Measurements from ENCODE around the gene NR1D2.
A peak's percentile ranks its signal among the peaks of the same experiment; 100 is the strongest.
"Not testable (repeated sequence)": the region's sequence is repeated elsewhere in the genome, so short reads cannot be mapped to it uniquely, and the experiment has no call there.

The NR1D2 gene

GRCh38 chr3:23993556-23994243 is 48.6 kb downstream of the NR1D2 start:
- no peak overlapping the region for H3K4me3 Mint-ChIP-seq
- H3K27me3 Mint-ChIP-seq: no peaks in the 10 kb centered on the region
- no peak overlapping the region for H3K27ac Mint-ChIP-seq
- peaks cover 12% of the 10 kb centered on the region for H3K4me1 Mint-ChIP-seq
- no peaks in the 10 kb centered on the region for H3K9me3 Mint-ChIP-seq
- ATAC-seq (no peak), DNase-seq (no peak)
- no peaks in the 10 kb centered on the region for H3K36me3 Mint-ChIP-seq (ENCODE audit: low read depth)

- Mint-ChIP-seq H3K36me3 (ENCODE audit: low read depth) (no peaks in the 10 kb centered on the region), H3K27me3 (peaks cover 3% of the 10 kb centered on the region), H3K27ac (no peak overlapping the region), H3K4me3 (no peak overlapping the region), H3K4me1 (peaks cover 14% of the 10 kb centered on the region), H3K9me3 (no peaks in the 10 kb centered on the region)
- DNase-seq: no peak
- no peak for ATAC-seq
Observed at GRCh38 chr3:23994244-23994569, 49.1 kb downstream of the NR1D2 start.

GRCh38 chr3:23995219-23995618 is 50.1 kb downstream of the NR1D2 start:
- peaks cover 6% of the 10 kb centered on the region for H3K27me3 Mint-ChIP-seq
- H3K4me1 Mint-ChIP-seq: peaks cover 15% of the 10 kb centered on the region
- H3K27ac Mint-ChIP-seq: no peak overlapping the region
- DNase-seq: no peak
- H3K4me3 Mint-ChIP-seq: no peak overlapping the region
- H3K36me3 Mint-ChIP-seq (ENCODE audit: low read depth): no peaks in the 10 kb centered on the region
- no peak for ATAC-seq
- H3K9me3 Mint-ChIP-seq: no peaks in the 10 kb centered on the region

DNA sequence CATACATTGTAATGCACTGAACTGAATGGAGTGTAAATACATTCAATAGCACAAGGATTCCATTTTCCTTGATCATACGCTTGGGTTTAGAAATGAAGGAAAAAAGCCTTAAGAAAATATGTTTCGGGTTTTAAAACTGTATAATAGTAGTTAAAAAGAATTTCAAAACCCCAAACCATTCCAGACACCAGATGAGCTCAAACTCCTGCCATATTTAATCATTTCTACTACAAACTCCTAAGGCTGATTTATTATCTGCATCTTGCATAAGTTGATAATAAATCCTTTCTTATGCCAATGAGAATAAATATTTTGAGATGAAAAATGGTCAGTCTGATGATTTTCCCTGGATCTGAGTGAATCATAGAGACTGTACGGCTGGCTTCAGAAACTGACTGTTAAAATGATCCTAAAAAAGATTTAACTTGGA is 51.0 kb downstream of the NR1D2 start:
- no peak for DNase-seq
- H3K36me3 Mint-ChIP-seq (ENCODE audit: low read depth): no peaks in the 10 kb centered on the region

DNA sequence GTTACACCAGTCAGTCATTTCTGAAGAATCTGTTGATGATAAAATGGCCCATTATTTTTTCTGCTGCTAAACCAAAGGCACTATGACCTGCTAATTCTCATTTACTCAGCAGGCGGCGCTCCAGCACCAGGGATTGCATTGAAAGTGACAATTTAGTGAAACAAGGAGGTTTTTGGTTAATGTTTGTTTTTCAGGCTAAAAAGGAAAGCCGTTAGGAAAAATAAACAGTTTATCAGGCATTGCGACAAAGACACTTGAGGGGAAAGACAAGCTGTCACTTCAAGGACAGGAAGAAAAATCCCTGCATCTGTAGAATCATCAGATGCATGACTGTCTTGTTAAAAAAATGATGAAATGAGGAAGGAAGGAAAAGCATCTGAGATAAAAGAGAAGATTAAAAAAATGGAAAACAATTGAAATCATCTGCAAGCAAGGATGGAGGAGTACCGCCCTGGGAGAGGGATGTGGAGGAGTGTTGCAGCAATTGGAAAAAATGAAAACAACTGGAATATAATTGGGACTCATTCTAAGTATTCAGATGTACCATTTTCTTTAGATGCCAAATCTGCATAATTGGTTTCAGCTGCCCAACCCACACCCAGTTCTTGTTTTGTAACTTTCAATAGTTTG is 54.0 kb downstream of the NR1D2 start:
- no peak overlapping the region for H3K27ac Mint-ChIP-seq
- H3K4me1 Mint-ChIP-seq: peaks cover 8% of the 10 kb centered on the region
- H3K4me3 Mint-ChIP-seq: no peak overlapping the region
- H3K27me3 Mint-ChIP-seq: peaks cover 12% of the 10 kb centered on the region
- peaks cover 5% of the 10 kb centered on the region for H3K9me3 Mint-ChIP-seq
- H3K36me3 Mint-ChIP-seq (ENCODE audit: low read depth): no peaks in the 10 kb centered on the region
- no peak for ATAC-seq
- DNase-seq: peak; percentile 77

More for the DNA sequence above, 51.0 kb downstream of the NR1D2 start:
- Mint-ChIP-seq H3K27me3 (peaks cover 9% of the 10 kb centered on the region), H3K4me3 (no peak overlapping the region), H3K4me1 (peaks cover 14% of the 10 kb centered on the region), H3K9me3 (no peaks in the 10 kb centered on the region), H3K27ac (no peak overlapping the region)
- no peak for ATAC-seq

GRCh38 chr3:24002129-24002528 is 57.0 kb downstream of the NR1D2 start:
- Mint-ChIP-seq H3K27ac (no peak overlapping the region), H3K9me3 (peaks cover 5% of the 10 kb centered on the region), H3K4me1 (peaks cover 23% of the 10 kb centered on the region), H3K4me3 (no peak overlapping the region), H3K27me3 (peaks cover 14% of the 10 kb centered on the region), H3K36me3 (ENCODE audit: low read depth) (no peaks in the 10 kb centered on the region)
- ATAC-seq (no peak), DNase-seq (no peak)

DNA sequence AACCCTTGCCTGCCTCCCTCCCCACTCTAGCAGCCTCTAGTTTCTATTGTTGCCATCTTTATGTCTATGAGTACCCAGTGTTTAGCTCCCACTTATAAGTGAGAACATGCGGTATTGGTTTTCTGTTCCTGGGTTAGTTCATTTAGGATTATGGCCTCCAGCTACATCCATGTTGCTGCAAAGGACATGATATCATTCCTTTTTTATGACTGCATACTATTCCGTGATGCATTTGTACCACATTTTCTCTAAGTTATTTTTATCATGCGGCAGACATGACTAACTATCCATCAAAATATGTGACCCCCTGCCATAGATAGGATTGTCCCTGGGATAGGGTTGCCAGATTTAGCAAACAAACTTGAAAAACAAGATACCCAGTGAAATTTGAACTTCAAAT is 58.4 kb downstream of the NR1D2 start:
- H3K4me3 Mint-ChIP-seq: no peak overlapping the region
- ATAC-seq (no peak), DNase-seq (no peak)
- H3K36me3 Mint-ChIP-seq (ENCODE audit: low read depth): no peaks in the 10 kb centered on the region
- peaks cover 23% of the 10 kb centered on the region for H3K4me1 Mint-ChIP-seq
- H3K27me3 Mint-ChIP-seq: peaks cover 14% of the 10 kb centered on the region
- H3K27ac Mint-ChIP-seq: no peak overlapping the region
- peaks cover 5% of the 10 kb centered on the region for H3K9me3 Mint-ChIP-seq

DNA sequence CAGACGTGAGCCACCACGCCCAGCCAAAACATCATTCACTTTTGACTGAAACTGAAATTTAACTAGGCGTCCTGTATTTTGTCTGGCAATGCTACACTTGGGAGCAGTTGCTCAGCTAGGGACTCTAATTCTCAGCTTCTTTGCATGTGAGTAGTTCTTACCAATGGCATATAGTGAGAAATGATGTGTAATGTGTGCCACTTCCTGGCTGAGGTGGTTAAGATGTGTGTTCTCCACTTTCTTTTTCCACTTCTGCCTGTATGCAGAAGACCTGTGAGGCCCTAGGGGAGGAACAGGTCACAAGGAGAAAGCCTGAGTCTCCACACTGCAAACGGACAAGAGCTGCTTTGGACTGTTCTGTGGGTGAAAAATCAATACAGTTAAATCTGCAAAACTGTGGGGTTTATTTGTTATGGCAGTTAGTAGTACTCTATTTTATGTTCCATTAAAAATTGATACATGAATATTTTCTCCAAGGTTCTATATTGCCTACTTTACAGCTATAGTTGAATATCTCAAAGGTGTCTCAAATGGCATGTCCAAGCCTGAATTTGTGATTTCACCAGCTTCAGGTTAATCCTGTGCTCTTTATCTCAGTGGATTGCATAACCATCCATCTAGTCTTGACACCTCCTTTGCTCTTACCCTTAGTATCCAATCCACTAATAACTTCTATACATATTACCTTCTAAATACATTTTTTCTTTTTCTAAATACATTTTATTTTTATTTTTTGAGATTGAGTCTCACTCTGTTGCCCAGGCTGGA is 59.3 kb downstream of the NR1D2 start:
- H3K4me1 Mint-ChIP-seq: peaks cover 20% of the 10 kb centered on the region
- peak; percentile 14 for DNase-seq
- peak; percentile 100 for ATAC-seq
- peaks cover 10% of the 10 kb centered on the region for H3K27me3 Mint-ChIP-seq
- peaks cover 5% of the 10 kb centered on the region for H3K9me3 Mint-ChIP-seq
- H3K27ac Mint-ChIP-seq: peak overlapping the region; percentile 25
- no peaks in the 10 kb centered on the region for H3K36me3 Mint-ChIP-seq (ENCODE audit: low read depth)
- peak overlapping the region; percentile 4 for H3K4me3 Mint-ChIP-seq

DNA sequence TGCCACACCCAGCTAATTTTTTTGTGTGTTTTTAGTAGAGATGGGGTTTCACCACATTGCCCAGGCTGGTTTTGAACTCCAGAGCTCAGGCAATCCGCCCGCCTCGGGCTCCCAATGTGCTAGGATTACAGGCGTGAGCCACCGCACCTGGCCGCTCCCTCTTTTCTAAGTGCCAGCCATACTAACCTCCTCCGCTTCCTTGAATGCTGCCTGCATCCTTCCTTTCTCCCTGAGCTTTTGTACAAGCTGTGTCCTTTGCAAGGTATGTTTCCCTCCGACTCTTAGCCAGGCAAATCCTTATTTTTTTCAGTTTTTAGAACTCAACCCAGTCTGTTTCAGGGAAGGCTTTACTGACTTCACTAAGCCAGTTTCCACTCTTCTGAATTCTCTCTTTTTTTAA is 60.6 kb downstream of the NR1D2 start:
- no peaks in the 10 kb centered on the region for H3K36me3 Mint-ChIP-seq (ENCODE audit: low read depth)
- peaks cover 20% of the 10 kb centered on the region for H3K4me1 Mint-ChIP-seq
- ATAC-seq (no peak), DNase-seq (no peak)
- peaks cover 5% of the 10 kb centered on the region for H3K27me3 Mint-ChIP-seq
- peaks cover 5% of the 10 kb centered on the region for H3K9me3 Mint-ChIP-seq
- no peak overlapping the region for H3K4me3 Mint-ChIP-seq
- peak overlapping the region; percentile 23 for H3K27ac Mint-ChIP-seq

- H3K9me3 Mint-ChIP-seq; H3K4me1 Mint-ChIP-seq; DNase-seq; H3K27me3 Mint-ChIP-seq; H3K4me3 Mint-ChIP-seq; ATAC-seq; H3K27ac Mint-ChIP-seq; H3K36me3 Mint-ChIP-seq (ENCODE audit: low read depth): not testable (repeated sequence)
Observed at GRCh38 chr3:24010834-24011233, 65.7 kb downstream of the NR1D2 start.

GRCh38 chr3:24012589-24013269 is 67.6 kb downstream of the NR1D2 start:
- no peaks in the 10 kb centered on the region for H3K36me3 Mint-ChIP-seq (ENCODE audit: low read depth)
- no peaks in the 10 kb centered on the region for H3K27me3 Mint-ChIP-seq
- ATAC-seq: no peak

DNA sequence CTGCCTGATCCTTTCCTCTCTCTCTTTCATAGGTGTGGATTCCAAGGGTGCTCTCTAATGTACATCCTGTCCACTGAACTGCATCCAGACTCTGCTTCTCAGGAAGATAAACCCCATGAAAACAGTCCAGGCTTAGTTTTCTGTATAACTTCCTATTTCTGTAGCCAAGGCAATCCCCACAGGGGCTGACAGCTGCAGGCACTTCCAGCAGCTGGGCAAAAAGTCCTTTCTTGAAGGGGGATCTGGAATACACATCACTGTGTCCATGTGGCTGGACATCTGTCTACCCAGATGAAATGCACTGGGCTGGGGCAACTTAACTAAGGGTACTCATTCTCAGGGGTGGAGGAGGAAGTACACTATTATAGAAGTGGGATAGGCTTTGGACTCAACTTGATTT is 72.2 kb downstream of the NR1D2 start:
- ATAC-seq (no peak), DNase-seq (no peak)
- H3K9me3 Mint-ChIP-seq: no peaks in the 10 kb centered on the region

More at GRCh38 chr3:24012589-24013269, 67.6 kb downstream of the NR1D2 start:
- no peak overlapping the region for H3K27ac Mint-ChIP-seq
- no peak for DNase-seq
- H3K4me1 Mint-ChIP-seq: no peaks in the 10 kb centered on the region
- no peak overlapping the region for H3K4me3 Mint-ChIP-seq
- no peaks in the 10 kb centered on the region for H3K9me3 Mint-ChIP-seq

DNA sequence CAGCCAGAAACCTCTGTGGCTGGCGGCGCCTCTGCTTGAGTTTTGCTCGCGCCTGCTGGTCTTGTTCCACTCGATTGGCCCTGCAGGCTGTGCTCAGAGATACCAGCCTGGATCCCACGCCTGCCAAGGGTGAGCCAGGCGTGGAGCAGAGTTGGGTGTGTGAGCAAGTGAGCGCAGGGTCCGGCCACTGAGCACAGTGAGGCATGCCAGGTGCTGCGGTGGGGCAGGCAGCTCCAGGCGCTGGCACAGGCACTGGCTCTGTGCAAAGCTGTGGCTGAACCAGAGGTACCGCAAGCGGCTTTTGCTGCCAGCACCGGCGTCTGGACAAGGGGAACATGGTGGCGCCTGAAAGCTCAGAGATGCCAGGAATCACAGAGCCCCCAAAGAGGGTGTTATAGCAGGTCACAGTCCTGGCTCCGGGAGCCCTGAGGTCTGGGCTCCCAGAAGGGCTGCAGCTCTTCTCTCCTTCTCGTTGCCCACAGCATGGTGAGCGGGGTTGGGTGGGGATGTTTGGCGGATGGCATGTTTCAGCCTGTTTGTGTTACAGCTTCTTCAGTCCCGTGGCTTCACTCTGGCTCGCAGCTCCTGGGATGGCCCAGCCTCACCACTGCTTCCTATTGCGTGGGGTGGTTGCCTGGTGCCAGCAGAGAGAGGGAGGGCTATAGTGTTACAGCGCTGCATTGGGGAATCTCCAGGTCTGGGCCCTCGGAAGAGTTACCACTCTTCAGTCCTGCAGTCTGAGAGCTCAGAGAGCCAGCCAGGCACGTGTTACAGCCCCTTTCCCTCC is 73.9 kb downstream of the NR1D2 start:
- H3K4me3 Mint-ChIP-seq: no peak overlapping the region
- no peaks in the 10 kb centered on the region for H3K27me3 Mint-ChIP-seq
- H3K4me1 Mint-ChIP-seq: no peaks in the 10 kb centered on the region
- ATAC-seq (no peak), DNase-seq (no peak)
- H3K27ac Mint-ChIP-seq: no peak overlapping the region
- H3K36me3 Mint-ChIP-seq (ENCODE audit: low read depth): no peaks in the 10 kb centered on the region
- H3K9me3 Mint-ChIP-seq: no peaks in the 10 kb centered on the region

More for the DNA sequence above, 72.2 kb downstream of the NR1D2 start:
- Mint-ChIP-seq H3K4me3 (no peak overlapping the region), H3K4me1 (no peaks in the 10 kb centered on the region), H3K36me3 (ENCODE audit: low read depth) (no peaks in the 10 kb centered on the region), H3K27ac (no peak overlapping the region), H3K27me3 (no peaks in the 10 kb centered on the region)

GRCh38 chr3:24019585-24019984 is 74.5 kb downstream of the NR1D2 start:
- Mint-ChIP-seq H3K27me3 (no peaks in the 10 kb centered on the region), H3K36me3 (ENCODE audit: low read depth) (no peaks in the 10 kb centered on the region), H3K27ac (no peak overlapping the region), H3K4me3 (no peak overlapping the region), H3K4me1 (no peaks in the 10 kb centered on the region), H3K9me3 (no peaks in the 10 kb centered on the region)
- DNase-seq (no peak), ATAC-seq (no peak)

Measured in activated naive CD8-positive, alpha-beta T cell treated with anti-CD3 and anti-CD28 coated beads, Interleukin-2, amount 50 U/mL, for 24 hours (primary cell).